Panc1 (cell line): Measurements from ENCODE around the gene CACNA2D3. TPM values are rescaled to one million over a fixed set of nuclear protein-coding genes. Genes with fewer than 3 reads are reported as not detected.

ENCODE experiments used
- ATAC-seq: fragments of 200-7000 bp; cut with Tn5 transposase; 2 replicates; pipeline ENCODE4 v1.9.1; 2020; ENCODE audit warnings: mild to moderate bottlenecking, moderate library complexity
- BruUV-seq: library from RNA; stranded (reverse); fragments of 400-500 nt; replicated peaks from 2 replicates; lab custom pipeline; 2021; lab: Mats Ljungman, UMichigan
- CTCF ChIA-PET: fragments of 300-600 bp; sonication (Branson Sonifier 250); formaldehyde crosslinking; loops from one replicate; lab custom pipeline; 2022; ENCODE audit warnings: antibody characterized with exemption; lab: Charles Lee
- POLR2A ChIA-PET: fragments of 300-600 bp; sonication (Branson Sonifier 250); formaldehyde crosslinking; loops from one replicate; lab custom pipeline; 2022; ENCODE audit warnings: antibody characterized with exemption; lab: Charles Lee
- DNase-seq: peaks from one replicate; pipeline ENCODE4 v3.0.0-alpha.2; 2010; ENCODE audit warnings: low read depth, low spot score
- H3K27ac ChIP-seq: 2 replicates; pipeline ENCODE4 v1.5.1; 2011; ENCODE audit warnings: mild to moderate bottlenecking, low read length, inconsistent platforms
- H3K27me3 ChIP-seq: fragments of 200-500 bp; sonication (Bioruptor generic); 2 replicates; pipeline ENCODE4 v1.6.0; 2014; ENCODE audit warnings: low read length, inconsistent platforms; ENCODE audit not compliant: control insufficient read depth, insufficient read depth
- H3K36me3 ChIP-seq: fragments of 200-500 bp; sonication (Bioruptor generic); 2 replicates; pipeline ENCODE4 v1.5.1; 2014; ENCODE audit warnings: inconsistent platforms, mild to moderate bottlenecking, low read length, moderate library complexity; ENCODE audit not compliant: control insufficient read depth, insufficient read depth
- H3K4me1 ChIP-seq: 2 replicates; pipeline ENCODE4 v1.5.1; 2011; ENCODE audit warnings: inconsistent platforms, mild to moderate bottlenecking, low read length, moderate library complexity; ENCODE audit not compliant: control insufficient read depth, insufficient read depth
- H3K4me3 ChIP-seq, 2 experiments: 2 replicates each; pipeline ENCODE4 v1.5.1; 2011 to 2012; ENCODE audit warnings: low read depth in 2 of 2, low read length in 2 of 2, mild to moderate bottlenecking in 2 of 2, inconsistent platforms in 1 of 2, moderate library complexity in 1 of 2
- H3K9me3 ChIP-seq: fragments of 200-500 bp; sonication (Bioruptor generic); 2 replicates; pipeline ENCODE4 v1.5.1; 2014; ENCODE audit warnings: low read depth, mild to moderate bottlenecking, inconsistent platforms, low read length, moderate library complexity; ENCODE audit not compliant: control insufficient read depth, insufficient read depth
- CTCF ChIP-seq: fragments of 450-650 bp; IDR thresholded peaks from 2 replicates; pipeline ENCODE4 v1.5.1; 2017; ENCODE audit warnings: mild to moderate bottlenecking
- POLR2AphosphoS5 ChIP-seq: IDR thresholded peaks from 2 replicates; pipeline ENCODE4 v1.6.1; 2012; ENCODE audit warnings: mild to moderate bottlenecking, low read depth, low read length, moderate library complexity
- SIN3A ChIP-seq: IDR thresholded peaks from 2 replicates; pipeline ENCODE4 v1.6.1; 2012; ENCODE audit warnings: low read depth, mild to moderate bottlenecking, low read length, moderate library complexity, borderline replicate concordance; ENCODE audit not compliant: insufficient read depth
- TCF7L2 ChIP-seq: IDR thresholded peaks from 2 replicates; pipeline ENCODE4 v1.6.1; 2011; ENCODE audit warnings: mild to moderate bottlenecking, low read depth, low read length, inconsistent platforms
- in situ Hi-C: cut with HindIII; loops from 2 replicates; pipeline ENCODE4 v1.10.0; 2016; ENCODE audit warnings: low sequenced_read_pairs, low pct_unique_long_range_greater_than_20kb
- intact Hi-C: fragments of 100-400 bp; cut with micrococcal nuclease; formaldehyde crosslinking; loops from one replicate; pipeline ENCODE4 v1.10.0; 2022; ENCODE audit not compliant: unreplicated experiment
- total RNA-seq: library from RNA; stranded (reverse); gene quantifications from one replicate; pipeline ENCODE4 v1.2.1, GENCODE V29; 2021; ENCODE audit not compliant: unreplicated experiment
- TF ChIP-seq, protein P1 (sequence below), 2 experiments: IDR thresholded peaks; 2 replicates each; pipeline ENCODE4 v1.6.1; 2011 to 2012; ENCODE audit warnings: low read depth in 2 of 2, control low read depth in 1 of 2, low read length in 1 of 2, mild to moderate bottlenecking in 1 of 2, moderate library complexity in 1 of 2; ENCODE audit not compliant: insufficient read depth in 1 of 2

CACNA2D3 gene
- total RNA-seq, 1 experiment from 2014 or later = 0.41 TPM

DNA sequence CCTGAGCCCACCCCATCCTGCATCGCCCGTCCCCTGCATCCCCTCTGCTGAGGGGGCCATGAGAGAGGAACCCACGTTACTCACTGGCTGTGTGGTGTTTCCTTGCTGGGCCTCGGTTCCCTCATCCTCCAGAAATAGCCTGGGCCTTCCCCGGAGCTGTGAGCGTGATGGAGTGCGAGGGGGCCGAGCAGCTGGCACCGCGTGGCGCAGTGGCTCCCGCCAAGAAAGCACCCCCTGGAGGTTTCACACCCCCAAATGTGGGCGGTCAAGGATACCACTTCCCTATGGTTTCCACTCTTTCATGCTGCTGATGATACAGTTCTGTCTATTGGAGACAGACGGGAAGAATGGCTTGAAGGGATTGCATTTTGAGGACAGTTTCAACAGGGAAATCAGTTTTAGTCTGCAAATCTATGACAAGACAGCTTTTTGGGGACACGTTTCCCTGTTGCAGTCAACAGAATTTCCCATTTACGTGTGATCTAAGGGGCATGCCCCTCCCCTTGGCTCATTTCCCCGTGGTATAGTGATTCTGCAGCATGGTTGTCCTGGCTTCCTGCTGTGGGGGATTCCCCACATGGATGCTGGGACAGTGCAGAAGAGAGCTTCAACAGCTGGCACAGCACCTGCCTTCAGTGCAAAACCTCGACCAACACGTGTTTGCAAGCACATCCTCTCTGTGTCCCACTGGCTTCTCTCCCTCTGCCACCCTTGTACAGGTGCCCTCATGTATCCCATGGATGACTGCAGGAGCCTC, 428.0 kb downstream of the CACNA2D3 start:
- Histone ChIP-seq H3K36me3 (no peaks in the 10 kb centered on the region), H3K4me3 (no peak overlapping the region), H3K9me3 (no peaks in the 10 kb centered on the region), H3K27me3 (no peaks in the 10 kb centered on the region), H3K27ac (no peak overlapping the region), H3K4me1 (no peaks in the 10 kb centered on the region)
- intact Hi-C loops (no loop called here), in situ Hi-C loops (no loop called here)
- ChIA-PET POLR2A (no interaction called here), CTCF (no interaction called here)
- no TSS peak for BruUV-seq
- DNase-seq (no peak), ATAC-seq (no peak)
- TF ChIP-seq, protein P1, sequence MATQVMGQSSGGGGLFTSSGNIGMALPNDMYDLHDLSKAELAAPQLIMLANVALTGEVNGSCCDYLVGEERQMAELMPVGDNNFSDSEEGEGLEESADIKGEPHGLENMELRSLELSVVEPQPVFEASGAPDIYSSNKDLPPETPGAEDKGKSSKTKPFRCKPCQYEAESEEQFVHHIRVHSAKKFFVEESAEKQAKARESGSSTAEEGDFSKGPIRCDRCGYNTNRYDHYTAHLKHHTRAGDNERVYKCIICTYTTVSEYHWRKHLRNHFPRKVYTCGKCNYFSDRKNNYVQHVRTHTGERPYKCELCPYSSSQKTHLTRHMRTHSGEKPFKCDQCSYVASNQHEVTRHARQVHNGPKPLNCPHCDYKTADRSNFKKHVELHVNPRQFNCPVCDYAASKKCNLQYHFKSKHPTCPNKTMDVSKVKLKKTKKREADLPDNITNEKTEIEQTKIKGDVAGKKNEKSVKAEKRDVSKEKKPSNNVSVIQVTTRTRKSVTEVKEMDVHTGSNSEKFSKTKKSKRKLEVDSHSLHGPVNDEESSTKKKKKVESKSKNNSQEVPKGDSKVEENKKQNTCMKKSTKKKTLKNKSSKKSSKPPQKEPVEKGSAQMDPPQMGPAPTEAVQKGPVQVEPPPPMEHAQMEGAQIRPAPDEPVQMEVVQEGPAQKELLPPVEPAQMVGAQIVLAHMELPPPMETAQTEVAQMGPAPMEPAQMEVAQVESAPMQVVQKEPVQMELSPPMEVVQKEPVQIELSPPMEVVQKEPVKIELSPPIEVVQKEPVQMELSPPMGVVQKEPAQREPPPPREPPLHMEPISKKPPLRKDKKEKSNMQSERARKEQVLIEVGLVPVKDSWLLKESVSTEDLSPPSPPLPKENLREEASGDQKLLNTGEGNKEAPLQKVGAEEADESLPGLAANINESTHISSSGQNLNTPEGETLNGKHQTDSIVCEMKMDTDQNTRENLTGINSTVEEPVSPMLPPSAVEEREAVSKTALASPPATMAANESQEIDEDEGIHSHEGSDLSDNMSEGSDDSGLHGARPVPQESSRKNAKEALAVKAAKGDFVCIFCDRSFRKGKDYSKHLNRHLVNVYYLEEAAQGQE (IDR thresholded peaks at IDR 0.05; ENCODE audit: insufficient read depth in 1 of 2, low read depth in 2 of 2, low read length in 1 of 2) = no peak
- TF ChIP-seq SIN3A = no peak
- no peak for TF ChIP-seq POLR2AphosphoS5
- TF ChIP-seq CTCF = no peak
- no peak for TF ChIP-seq TCF7L2

GRCh38 chr3:54556630-54557029, 434.3 kb downstream of the CACNA2D3 start:
- ATAC-seq = no peak
- in situ Hi-C loops = no loop called here
- Histone ChIP-seq H3K27ac (no peak overlapping the region), H3K27me3 (no peaks in the 10 kb centered on the region), H3K4me1 (no peaks in the 10 kb centered on the region), H3K9me3 (no peaks in the 10 kb centered on the region), H3K36me3 (no peaks in the 10 kb centered on the region), H3K4me3 (no peak overlapping the region)
- TF ChIP-seq SIN3A (no peak), TCF7L2 (no peak), CTCF (no peak), POLR2AphosphoS5 (no peak)
- TF ChIP-seq, protein P1 (IDR thresholded peaks at IDR 0.05; ENCODE audit: insufficient read depth in 1 of 2, low read depth in 2 of 2, low read length in 1 of 2) = no peak
- BruUV-seq = no TSS peak
- no peak for DNase-seq
- ChIA-PET CTCF (no interaction called here), POLR2A (no interaction called here)
- intact Hi-C loops = no loop called here
